GM12878 (cell line): ENCODE measurements around the gene EXD1. TPM values are rescaled to one million over a fixed set of nuclear protein-coding genes. Genes with fewer than 3 reads are reported as not detected.

Source experiments
- ATAC-seq: fragments of 200-7000 bp; cut with Tn5 transposase; 3 replicates; pipeline ENCODE4 v1.9.1; 2020; ENCODE audit warnings: mild to moderate bottlenecking, moderate library complexity
- BruUV-seq: library from RNA; stranded (reverse); fragments of 400-500 nt; replicated peaks from 2 replicates; lab custom pipeline; 2021; lab: Mats Ljungman, UMichigan
- CTCF ChIA-PET: fragments of 300-600 bp; sonication (Branson Sonifier 250); formaldehyde crosslinking; extraction: SDS; loops from one replicate; lab custom pipeline; 2021; ENCODE audit warnings: inconsistent platforms; lab: Yijun Ruan, JAX
- POLR2A ChIA-PET: fragments of 350-600 bp; formaldehyde crosslinking; extraction: SDS; loops from one replicate; lab custom pipeline; 2021; ENCODE audit warnings: inconsistent platforms; lab: Charles Lee
- RAD21 ChIA-PET: fragments of 300-600 bp; sonication (Branson Sonifier 250); formaldehyde crosslinking; loops from one replicate; lab custom pipeline; 2023; ENCODE audit warnings: antibody characterized with exemption; ENCODE audit not compliant: unreplicated experiment; lab: Charles Lee
- SMC1A ChIA-PET: fragments of 300-600 bp; sonication (Branson Sonifier 250); formaldehyde crosslinking; loops from one replicate; lab custom pipeline; 2023; ENCODE audit not compliant: unreplicated experiment, uncharacterized antibody; lab: Charles Lee
- DNase-seq: peaks from one replicate; pipeline ENCODE4 v3.0.0-alpha.2; 2011; ENCODE audit warnings: low read depth, low spot score
- FAIRE-seq: peaks from 3 replicates; lab custom pipeline; 2011; peaks lifted over from hg19 to GRCh38; lab: Jason Lieb, UNC
- H2AFZ ChIP-seq: 2 replicates; pipeline ENCODE4 v1.6.0; 2011; ENCODE audit warnings: low read depth, low read length, control low read depth; ENCODE audit not compliant: control insufficient read depth
- H3K27ac ChIP-seq: 2 replicates; pipeline ENCODE4 v1.5.1; 2011; ENCODE audit warnings: control low read depth; ENCODE audit not compliant: control insufficient read depth, insufficient read depth
- H3K27me3 ChIP-seq, 2 experiments: replicated peaks in 1 of 2; 2 replicates each; pipeline versions ENCODE4 v1.6.0 to v1.6.1; 2011; ENCODE audit warnings: low read length in 1 of 2; ENCODE audit not compliant: control insufficient read depth in 2 of 2, insufficient read depth in 2 of 2
- H3K36me3 ChIP-seq, 2 experiments: 2 replicates each; pipeline ENCODE4 v1.5.1; 2011; ENCODE audit warnings: low read length in 1 of 2; ENCODE audit not compliant: control insufficient read depth in 2 of 2, insufficient read depth in 2 of 2
- H3K4me1 ChIP-seq: 2 replicates; pipeline ENCODE4 v1.6.1; 2011; ENCODE audit warnings: mild to moderate bottlenecking, low read length, moderate library complexity, mixed read lengths; ENCODE audit not compliant: control insufficient read depth, insufficient read depth
- H3K4me2 ChIP-seq: 2 replicates; pipeline ENCODE4 v1.6.0; 2011; ENCODE audit warnings: control low read depth; ENCODE audit not compliant: control insufficient read depth, insufficient read depth
- H3K4me3 ChIP-seq: fragments of 200-600 bp; sonication (generic); 2 replicates; pipeline ENCODE4 v1.5.1; 2016
- H3K79me2 ChIP-seq: 2 replicates; pipeline ENCODE4 v1.6.0; 2011; ENCODE audit warnings: low read length; ENCODE audit not compliant: control insufficient read depth, insufficient read depth
- H3K9ac ChIP-seq: 2 replicates; pipeline ENCODE4 v1.8.0; 2011; ENCODE audit warnings: low read length, control low read depth, mixed read lengths; ENCODE audit not compliant: control insufficient read depth, insufficient read depth
- H3K9me3 ChIP-seq: replicated peaks from 3 replicates; pipeline ENCODE4 v1.5.1; 2011; ENCODE audit warnings: mild to moderate bottlenecking, low read length; ENCODE audit not compliant: control insufficient read depth, insufficient read depth
- H4K20me1 ChIP-seq: 2 replicates; pipeline ENCODE4 v1.6.0; 2011; ENCODE audit not compliant: control insufficient read depth, insufficient read depth
- CREM ChIP-seq: IDR thresholded peaks from 2 replicates; pipeline ENCODE4 v1.6.1; 2014; ENCODE audit warnings: antibody characterized with exemption, low read depth
- ETV6 ChIP-seq, 2 experiments: fragments of 450-650 bp in 1 of 2; IDR thresholded peaks in 1 of 2; conservative IDR thresholded peaks in 1 of 2; 2 replicates each; pipeline ENCODE4 v1.6.1; 2014; ENCODE audit warnings: antibody characterized with exemption in 1 of 2, borderline replicate concordance in 1 of 2, low read depth in 1 of 2, mild to moderate bottlenecking in 1 of 2, moderate library complexity in 1 of 2
- EZH2 ChIP-seq: IDR thresholded peaks from 2 replicates; pipeline ENCODE4 v1.6.1; 2012; ENCODE audit warnings: low read depth, mild to moderate bottlenecking, control low read depth, inconsistent platforms, low read length, borderline replicate concordance; ENCODE audit not compliant: control insufficient read depth
- JUND ChIP-seq: IDR thresholded peaks from 2 replicates; pipeline ENCODE4 v1.6.1; 2012; ENCODE audit warnings: low read depth, mild to moderate bottlenecking, low read length, improper control_type of control experiment, moderate library complexity
- LARP7 ChIP-seq: fragments of 450-650 bp; IDR thresholded peaks from 2 replicates; pipeline ENCODE4 v1.6.1; 2017; ENCODE audit warnings: mild to moderate bottlenecking
- NR2C2 ChIP-seq: IDR thresholded peaks from 2 replicates; pipeline ENCODE4 v1.6.1; 2011; ENCODE audit warnings: borderline replicate concordance, low read depth; ENCODE audit not compliant: control insufficient read depth, insufficient read length
- NR2F1 ChIP-seq: fragments of 450-650 bp; conservative IDR thresholded peaks from 2 replicates; pipeline ENCODE4 v1.6.1; 2017; ENCODE audit warnings: mild to moderate bottlenecking
- RUNX3 ChIP-seq: IDR thresholded peaks from 2 replicates; pipeline ENCODE4 v1.6.1; 2012; ENCODE audit warnings: low read length, inconsistent platforms
- SREBF2 ChIP-seq: IDR thresholded peaks from 2 replicates; pipeline ENCODE4 v1.6.1; 2012; ENCODE audit warnings: mild to moderate bottlenecking, low read length
- TARDBP ChIP-seq: IDR thresholded peaks from 2 replicates; pipeline ENCODE4 v1.6.1; 2016; ENCODE audit warnings: borderline replicate concordance
- ZBED1 ChIP-seq: IDR thresholded peaks from 2 replicates; pipeline ENCODE4 v1.6.1; 2016; ENCODE audit warnings: borderline replicate concordance
- ZNF384 ChIP-seq: IDR thresholded peaks from 2 replicates; pipeline ENCODE4 v1.6.1; 2012; ENCODE audit warnings: low read depth, mild to moderate bottlenecking, low read length, improper control_type of control experiment, borderline replicate concordance
- ZSCAN29 ChIP-seq: fragments of 450-650 bp; IDR thresholded peaks from 2 replicates; pipeline ENCODE4 v1.6.1; 2017; ENCODE audit warnings: mild to moderate bottlenecking, moderate library complexity
- WGBS: methylation state at CpG from one replicate; pipeline ENCODE4 v1.1.6; 2016; ENCODE audit warnings: low lambda C conversion rate; ENCODE audit not compliant: insufficient replicate concordance, insufficient coverage; ENCODE audit errors: missing lambda C conversion rate; 5-methylcytosine and 5-hydroxymethylcytosine counted together
- in situ Hi-C: fragments of 300-500 bp; cut with MboI; formaldehyde crosslinking; loops from 9 replicates; pipeline ENCODE4 v1.14.3; 2018; ENCODE audit warnings: mixed read lengths
- intact Hi-C: fragments of 100-400 bp; cut with micrococcal nuclease; formaldehyde crosslinking; loops from one replicate; pipeline ENCODE4 v1.14.2; 2022; ENCODE audit not compliant: unreplicated experiment
- polyA plus RNA-seq, 11 experiments: library from polyadenylated mRNA; depleted of rRNA in 4 of 11; unstranded in 6 of 11; stranded (reverse) in 5 of 11; fragments of >200 nt; fragmentation: Nextera tagmentation in 4 of 11; fragmentation: Illumina TruSeq in 1 of 11; extraction: Ambion mirVana in 4 of 11; extraction: Trizol in 1 of 11; gene quantifications; 1 replicate in 1 of 11; 2 replicates in 10 of 11; pipeline versions ENCODE4 v1.2.1 to v1.2.3, GENCODE V29; 2011 to 2016; ENCODE audit warnings: inconsistent platforms in 2 of 11, missing spikeins in 2 of 11, low read depth in 1 of 11
- total RNA-seq, 4 experiments: library from RNA; depleted of rRNA in 3 of 4; stranded (reverse); fragments of >200 nt in 3 of 4; fragmentation: Illumina TruSeq in 1 of 4; extraction: Trizol in 1 of 4; gene quantifications; 2 replicates each; pipeline versions ENCODE4 v1.2.1 to v1.2.3, GENCODE V29; 2013 to 2021
- TF ChIP-seq, protein P1 (sequence below): fragments of 450-650 bp; formaldehyde crosslinking; IDR thresholded peaks from 2 replicates; pipeline ENCODE4 v1.4.0; 2022; ENCODE audit warnings: mild to moderate bottlenecking, moderate library complexity
- TF ChIP-seq, protein P2 (sequence below): fragments of 450-650 bp; IDR thresholded peaks from 2 replicates; pipeline ENCODE4 v1.6.1; 2016; ENCODE audit warnings: mild to moderate bottlenecking

Gene EXD1
- total and polyA plus RNA-seq, 10 of the 15 experiments (the other 5 are each of a cell fraction or from before 2014, with no cell fraction given): 0.19 TPM; not detected in 9

DNA sequence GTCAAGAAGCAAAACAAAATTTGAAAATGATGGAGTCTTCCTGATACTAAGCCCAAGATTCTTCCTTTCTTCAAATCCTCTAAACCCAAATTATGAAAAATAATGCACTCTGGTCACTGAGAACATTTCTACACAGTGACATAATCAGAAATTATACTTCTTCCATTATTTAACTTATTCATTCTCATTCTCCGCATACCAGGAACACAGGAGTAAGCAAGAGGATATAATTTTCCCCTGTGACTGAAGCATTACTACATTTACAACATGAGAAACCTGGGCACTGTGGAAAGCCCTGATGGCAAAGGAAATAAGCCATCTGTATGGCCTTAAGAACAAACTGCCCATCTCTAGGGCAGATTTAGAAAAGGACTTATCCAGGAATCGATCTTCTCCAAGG lies 47.0 kb downstream of the EXD1 start:
- no peak overlapping the region for H3K4me3 ChIP-seq
- TF ChIP-seq CREM (no peak), NR2C2 (no peak), TARDBP (no peak), LARP7 (no peak), ETV6 (conservative IDR thresholded peaks at IDR 0.05 in 1 of 2, IDR thresholded peaks at IDR 0.05 in 1 of 2; ENCODE audit: borderline replicate concordance in 1 of 2, low read depth in 1 of 2) (no peak), NR2F1 (no peak), EZH2 (no peak), ZBED1 (no peak), JUND (no peak), RUNX3 (no peak), SREBF2 (no peak), ZNF384 (no peak), ZSCAN29 (no peak)
- TF ChIP-seq, protein P1, sequence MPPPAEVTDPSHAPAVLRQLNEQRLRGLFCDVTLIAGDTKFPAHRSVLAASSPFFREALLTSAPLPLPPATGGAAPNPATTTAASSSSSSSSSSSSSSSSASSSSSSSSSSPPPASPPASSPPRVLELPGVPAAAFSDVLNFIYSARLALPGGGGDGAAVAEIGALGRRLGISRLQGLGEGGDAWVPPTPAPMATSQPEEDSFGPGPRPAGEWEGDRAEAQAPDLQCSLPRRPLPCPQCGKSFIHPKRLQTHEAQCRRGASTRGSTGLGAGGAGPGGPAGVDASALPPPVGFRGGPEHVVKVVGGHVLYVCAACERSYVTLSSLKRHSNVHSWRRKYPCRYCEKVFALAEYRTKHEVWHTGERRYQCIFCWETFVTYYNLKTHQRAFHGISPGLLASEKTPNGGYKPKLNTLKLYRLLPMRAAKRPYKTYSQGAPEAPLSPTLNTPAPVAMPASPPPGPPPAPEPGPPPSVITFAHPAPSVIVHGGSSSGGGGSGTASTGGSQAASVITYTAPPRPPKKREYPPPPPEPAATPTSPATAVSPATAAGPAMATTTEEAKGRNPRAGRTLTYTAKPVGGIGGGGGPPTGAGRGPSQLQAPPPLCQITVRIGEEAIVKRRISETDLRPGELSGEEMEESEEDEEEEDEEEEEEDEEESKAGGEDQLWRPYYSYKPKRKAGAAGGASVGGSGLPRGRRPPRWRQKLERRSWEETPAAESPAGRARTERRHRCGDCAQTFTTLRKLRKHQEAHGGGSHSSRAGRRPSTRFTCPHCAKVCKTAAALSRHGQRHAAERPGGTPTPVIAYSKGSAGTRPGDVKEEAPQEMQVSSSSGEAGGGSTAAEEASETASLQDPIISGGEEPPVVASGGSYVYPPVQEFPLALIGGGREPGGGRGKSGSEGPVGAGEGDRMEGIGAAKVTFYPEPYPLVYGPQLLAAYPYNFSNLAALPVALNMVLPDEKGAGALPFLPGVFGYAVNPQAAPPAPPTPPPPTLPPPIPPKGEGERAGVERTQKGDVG (CRISPR knock-in tag): no peak
- TF ChIP-seq, protein P2, sequence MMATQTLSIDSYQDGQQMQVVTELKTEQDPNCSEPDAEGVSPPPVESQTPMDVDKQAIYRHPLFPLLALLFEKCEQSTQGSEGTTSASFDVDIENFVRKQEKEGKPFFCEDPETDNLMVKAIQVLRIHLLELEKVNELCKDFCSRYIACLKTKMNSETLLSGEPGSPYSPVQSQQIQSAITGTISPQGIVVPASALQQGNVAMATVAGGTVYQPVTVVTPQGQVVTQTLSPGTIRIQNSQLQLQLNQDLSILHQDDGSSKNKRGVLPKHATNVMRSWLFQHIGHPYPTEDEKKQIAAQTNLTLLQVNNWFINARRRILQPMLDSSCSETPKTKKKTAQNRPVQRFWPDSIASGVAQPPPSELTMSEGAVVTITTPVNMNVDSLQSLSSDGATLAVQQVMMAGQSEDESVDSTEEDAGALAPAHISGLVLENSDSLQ: no peak
- H3K4me1 ChIP-seq: no peaks in the 10 kb centered on the region
- no peaks in the 10 kb centered on the region for H3K36me3 ChIP-seq
- no peaks in the 10 kb centered on the region for H4K20me1 ChIP-seq
- BruUV-seq: no TSS peak
- H3K9me3 ChIP-seq: no peaks in the 10 kb centered on the region
- no peak overlapping the region for H3K4me2 ChIP-seq
- intact Hi-C loops (no loop called here), in situ Hi-C loops (no loop called here)
- H3K79me2 ChIP-seq: no peaks in the 10 kb centered on the region
- H3K27ac ChIP-seq: no peak overlapping the region
- no peaks in the 10 kb centered on the region; a peak in 1 of 4 replicates for H3K27me3 ChIP-seq
- ATAC-seq: no peak
- ChIA-PET CTCF (interaction anchor here (0.7 to 5.5 kb wide), 21 partner anchors 8 to 326 kb away, joined by 3 to 128 read pairs (median 4); partner anchors contain the start of genes CHAC1, CHP1 and VPS18), POLR2A (no interaction called here), RAD21 (interaction anchor here (0.7 to 5.2 kb wide), 5 partner anchors 149 to 278 kb away, joined by 3 to 82 read pairs (median 3); partner anchors contain the start of genes NUSAP1 and OIP5), SMC1A (interaction anchor here (0.7 to 2.8 kb wide), 10 partner anchors 8 to 338 kb away, joined by 3 to 49 read pairs (median 3); no protein-coding TSS in a partner anchor)
- H3K9ac ChIP-seq: no peak overlapping the region
- no peak for DNase-seq
- 50% methylated on average over 2 of the region's 2 CpGs for WGBS
- no peak overlapping the region for H2AFZ ChIP-seq
- FAIRE-seq: no peak
